ENCODE data around the gene ZDHHC14. TPM values are rescaled to one million over a fixed set of nuclear protein-coding genes. Genes with fewer than 3 reads are reported as not detected.
"Not testable (repeated sequence)": the region's sequence is repeated elsewhere in the genome, so short reads cannot be mapped to it uniquely, and the experiment has no call there.

The ZDHHC14 gene
- total RNA-seq, 2 donors from 2014 or later: 10.2 to 10.6 TPM

DNA sequence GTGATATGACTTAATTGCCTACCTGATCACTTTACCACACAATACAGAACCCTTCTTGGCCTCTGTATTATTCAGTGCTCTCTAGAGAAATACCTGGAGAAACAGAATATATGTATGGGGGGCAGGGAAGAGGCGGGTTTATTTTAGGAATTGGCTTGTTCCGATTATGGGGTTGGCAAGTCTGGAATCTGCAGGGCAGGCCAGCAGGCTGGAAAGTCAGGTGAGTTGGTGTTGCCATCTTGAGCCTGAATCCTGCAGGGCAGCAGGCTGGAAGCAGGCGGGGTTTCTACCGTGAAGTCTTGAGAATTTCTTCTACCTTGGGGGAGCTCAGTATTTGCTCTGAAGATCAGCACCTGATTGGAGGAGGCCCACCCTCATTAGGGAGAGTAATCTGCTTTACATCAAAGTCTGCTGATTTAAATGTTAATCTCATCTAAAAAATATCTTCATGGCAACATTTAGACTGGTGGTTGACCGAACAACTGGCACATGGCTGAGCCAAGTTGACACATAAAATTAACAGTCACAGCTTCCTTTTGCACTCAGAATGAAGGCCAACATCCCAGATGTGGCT is 193.9 kb downstream of the ZDHHC14 start:
- 82% methylated on average over 5 of the region's 5 CpGs for WGBS, 2 donors
- H3K9me3 ChIP-seq: no peaks in the 10 kb centered on the region
- no peaks in the 10 kb centered on the region for H3K36me3 ChIP-seq (replicated peaks in 1 of 2; ENCODE audit: insufficient read depth in 1 of 2, low read depth in 2 of 2)
- intact Hi-C loops (cut with DNase I): no loop called here
- DNase-seq (peak in 1 of 4 donors; percentile 3), ATAC-seq (no peak)
- no peak overlapping the region for H3K27ac ChIP-seq
- H3K27me3 ChIP-seq: no peaks in the 10 kb centered on the region
- H3K4me3 ChIP-seq: no peak overlapping the region
- TF ChIP-seq POLR2A (IDR thresholded peaks at IDR 0.05): no peak
- TF ChIP-seq, protein P1, sequence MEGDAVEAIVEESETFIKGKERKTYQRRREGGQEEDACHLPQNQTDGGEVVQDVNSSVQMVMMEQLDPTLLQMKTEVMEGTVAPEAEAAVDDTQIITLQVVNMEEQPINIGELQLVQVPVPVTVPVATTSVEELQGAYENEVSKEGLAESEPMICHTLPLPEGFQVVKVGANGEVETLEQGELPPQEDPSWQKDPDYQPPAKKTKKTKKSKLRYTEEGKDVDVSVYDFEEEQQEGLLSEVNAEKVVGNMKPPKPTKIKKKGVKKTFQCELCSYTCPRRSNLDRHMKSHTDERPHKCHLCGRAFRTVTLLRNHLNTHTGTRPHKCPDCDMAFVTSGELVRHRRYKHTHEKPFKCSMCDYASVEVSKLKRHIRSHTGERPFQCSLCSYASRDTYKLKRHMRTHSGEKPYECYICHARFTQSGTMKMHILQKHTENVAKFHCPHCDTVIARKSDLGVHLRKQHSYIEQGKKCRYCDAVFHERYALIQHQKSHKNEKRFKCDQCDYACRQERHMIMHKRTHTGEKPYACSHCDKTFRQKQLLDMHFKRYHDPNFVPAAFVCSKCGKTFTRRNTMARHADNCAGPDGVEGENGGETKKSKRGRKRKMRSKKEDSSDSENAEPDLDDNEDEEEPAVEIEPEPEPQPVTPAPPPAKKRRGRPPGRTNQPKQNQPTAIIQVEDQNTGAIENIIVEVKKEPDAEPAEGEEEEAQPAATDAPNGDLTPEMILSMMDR (IDR thresholded peaks at IDR 0.05): no peak
- H3K4me1 ChIP-seq: peaks cover 3% of the 10 kb centered on the region

DNA sequence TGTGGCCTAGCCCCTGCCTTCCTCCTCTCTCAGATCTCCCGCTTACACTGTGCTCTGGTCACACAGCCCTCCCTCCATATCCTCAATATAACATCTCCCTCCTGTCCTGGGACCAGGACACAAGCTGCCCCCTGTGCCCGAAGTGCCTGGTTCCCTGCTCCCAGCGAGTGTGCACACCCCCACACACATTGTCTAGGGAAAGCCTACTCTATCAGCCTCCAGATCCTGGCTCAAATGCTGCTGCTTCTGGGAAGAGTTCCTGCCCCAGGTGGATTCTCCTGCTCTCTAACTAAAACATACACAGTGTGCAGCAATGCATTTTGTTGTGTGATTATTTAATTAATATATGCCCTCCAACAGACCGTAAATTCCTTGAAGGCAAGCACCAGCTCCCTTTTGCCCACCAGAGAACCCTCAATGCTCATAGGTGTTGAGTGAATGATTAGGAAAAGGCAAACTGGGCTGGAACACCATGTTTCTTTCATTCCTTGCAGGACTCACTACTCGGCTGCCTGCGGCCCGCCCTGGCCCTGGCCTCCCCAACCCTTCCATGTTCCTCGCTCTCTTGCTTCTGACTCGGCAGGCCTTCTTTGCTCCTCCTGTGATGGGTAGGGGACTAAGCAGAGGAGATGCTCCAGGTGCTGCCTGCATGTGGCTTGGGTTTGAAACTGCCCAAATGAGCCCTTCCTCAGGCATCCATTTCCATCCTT is 194.6 kb downstream of the ZDHHC14 start:
- Histone ChIP-seq H3K9me3 (no peaks in the 10 kb centered on the region), H3K27me3 (no peaks in the 10 kb centered on the region), H3K36me3 (replicated peaks in 1 of 2; ENCODE audit: insufficient read depth in 1 of 2, low read depth in 2 of 2) (no peaks in the 10 kb centered on the region), H3K4me3 (no peak overlapping the region), H3K4me1 (peaks cover 9% of the 10 kb centered on the region), H3K27ac (no peak overlapping the region)
- DNase-seq (no peak), ATAC-seq (no peak)
- TF ChIP-seq POLR2A (IDR thresholded peaks at IDR 0.05): no peak
- TF ChIP-seq, protein P1 (IDR thresholded peaks at IDR 0.05): no peak
- WGBS, 2 donors: 85 to 87% methylated on average over 9 of the region's 9 CpGs
- intact Hi-C loops (cut with DNase I): no loop called here

DNA sequence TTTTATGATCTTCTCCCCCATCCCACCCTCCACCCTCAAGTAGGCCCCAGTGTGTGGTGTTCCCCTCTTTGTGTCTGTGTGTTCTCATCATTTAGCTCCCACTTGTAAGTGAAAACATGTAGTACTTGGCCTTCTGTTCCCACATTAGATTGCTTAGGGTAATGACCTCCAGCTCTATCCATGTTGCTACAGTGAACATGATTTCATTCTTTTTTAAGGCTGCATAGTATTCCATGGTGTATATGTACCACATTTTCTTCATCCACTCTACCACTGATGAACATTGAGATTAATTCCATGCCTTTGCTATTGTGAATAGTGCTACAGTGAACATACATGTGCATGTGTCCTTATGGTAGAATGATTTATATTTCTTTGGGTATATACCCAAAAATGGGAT is 196.0 kb downstream of the ZDHHC14 start:
- H3K36me3 ChIP-seq (replicated peaks in 1 of 2; ENCODE audit: insufficient read depth in 1 of 2, low read depth in 2 of 2); H3K9me3 ChIP-seq; H3K27me3 ChIP-seq; intact Hi-C loops (cut with DNase I); H3K27ac ChIP-seq; ATAC-seq; DNase-seq; H3K4me1 ChIP-seq; H3K4me3 ChIP-seq: not testable (repeated sequence)

DNA sequence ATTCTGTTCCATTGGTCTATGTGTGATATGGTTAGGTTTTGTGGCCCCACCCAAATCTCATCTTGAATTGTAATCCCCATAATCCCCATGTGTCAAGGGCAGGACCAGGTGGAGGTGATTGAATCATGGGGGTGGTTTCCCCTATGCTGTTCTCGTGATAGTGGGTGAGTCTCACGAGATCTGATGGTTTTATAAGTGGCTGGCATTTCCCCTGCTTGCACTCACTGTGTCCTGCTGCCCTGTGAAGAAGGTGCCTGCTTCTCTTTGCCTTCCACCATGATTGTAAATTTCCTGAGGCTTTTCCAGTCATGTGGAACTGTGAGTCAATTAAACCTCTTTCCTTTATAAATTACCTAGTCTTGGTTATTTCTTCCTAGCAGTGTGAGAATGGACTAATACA is 197.5 kb downstream of the ZDHHC14 start:
- intact Hi-C loops (cut with DNase I); ATAC-seq; H3K36me3 ChIP-seq (replicated peaks in 1 of 2; ENCODE audit: insufficient read depth in 1 of 2, low read depth in 2 of 2); DNase-seq; H3K4me1 ChIP-seq; H3K27me3 ChIP-seq; H3K4me3 ChIP-seq; H3K9me3 ChIP-seq: not testable (repeated sequence)
- H3K27ac ChIP-seq: peak overlapping the region in 1 of 4 donors; percentile 77
- 72 to 73% methylated on average over 2 of the region's 2 CpGs for WGBS, 2 donors

DNA sequence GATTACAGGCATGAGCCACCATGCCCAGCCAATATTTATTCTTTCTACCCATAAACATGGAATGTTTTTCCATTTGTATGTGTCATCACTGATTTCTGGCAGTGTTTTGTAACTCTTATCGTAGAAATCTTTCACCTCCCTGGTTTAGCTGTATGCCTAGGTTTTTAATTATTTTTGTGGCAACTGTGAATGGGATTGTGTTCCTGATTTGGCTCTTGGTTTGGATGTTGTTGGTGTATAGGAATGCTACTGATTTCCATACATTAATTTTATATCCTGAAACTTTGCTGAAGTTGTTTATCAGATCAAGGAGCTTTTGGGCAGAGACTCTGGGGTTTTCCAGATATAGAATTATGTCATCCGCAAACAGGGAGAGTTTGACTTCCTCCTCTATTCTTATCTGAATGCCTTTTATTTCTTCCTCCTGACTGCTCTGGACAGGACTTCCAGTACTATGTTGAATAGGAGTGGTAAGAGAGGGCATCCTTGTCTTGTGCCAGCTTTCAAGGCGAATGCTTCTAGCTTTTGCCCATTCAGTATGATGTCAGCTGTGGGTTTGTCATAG is 198.6 kb downstream of the ZDHHC14 start:
- Histone ChIP-seq H3K27me3 (no peaks in the 10 kb centered on the region), H3K9me3 (no peaks in the 10 kb centered on the region), H3K4me1 (peaks cover 9% of the 10 kb centered on the region), H3K36me3 (replicated peaks in 1 of 2; ENCODE audit: insufficient read depth in 1 of 2, low read depth in 2 of 2) (no peaks in the 10 kb centered on the region), H3K27ac (peak overlapping the region in 3 of 4 donors; percentile 8 to 77 (median 63)), H3K4me3 (no peak overlapping the region)
- intact Hi-C loops (cut with DNase I): no loop called here
- ATAC-seq (peak; percentile 90), DNase-seq (peak in 1 of 4 donors; percentile 29)
- TF ChIP-seq POLR2A (IDR thresholded peaks at IDR 0.05): no peak
- TF ChIP-seq, protein P1 (IDR thresholded peaks at IDR 0.05): no peak
- 57 to 67% methylated on average over 3 of the region's 3 CpGs for WGBS, 2 donors

Measured in body of pancreas (tissue), 4 donors.